Panc1 (cell line): ENCODE data around the gene MYRFL. TPM values are rescaled to one million over a fixed set of nuclear protein-coding genes. Genes with fewer than 3 reads are reported as not detected.

Source experiments
- ATAC-seq: fragments of 200-7000 bp; cut with Tn5 transposase; 2 replicates; pipeline ENCODE4 v1.9.1; 2020; ENCODE audit warnings: mild to moderate bottlenecking, moderate library complexity
- BruUV-seq: library from RNA; stranded (reverse); fragments of 400-500 nt; replicated peaks from 2 replicates; lab custom pipeline; 2021; lab: Mats Ljungman, UMichigan
- CTCF ChIA-PET: fragments of 300-600 bp; sonication (Branson Sonifier 250); formaldehyde crosslinking; loops from one replicate; lab custom pipeline; 2022; ENCODE audit warnings: antibody characterized with exemption; lab: Charles Lee
- POLR2A ChIA-PET: fragments of 300-600 bp; sonication (Branson Sonifier 250); formaldehyde crosslinking; loops from one replicate; lab custom pipeline; 2022; ENCODE audit warnings: antibody characterized with exemption; lab: Charles Lee
- DNase-seq: peaks from one replicate; pipeline ENCODE4 v3.0.0-alpha.2; 2010; ENCODE audit warnings: low read depth, low spot score
- H3K27ac ChIP-seq: 2 replicates; pipeline ENCODE4 v1.5.1; 2011; ENCODE audit warnings: mild to moderate bottlenecking, low read length, inconsistent platforms
- H3K27me3 ChIP-seq: fragments of 200-500 bp; sonication (Bioruptor generic); 2 replicates; pipeline ENCODE4 v1.6.0; 2014; ENCODE audit warnings: low read length, inconsistent platforms; ENCODE audit not compliant: control insufficient read depth, insufficient read depth
- H3K36me3 ChIP-seq: fragments of 200-500 bp; sonication (Bioruptor generic); 2 replicates; pipeline ENCODE4 v1.5.1; 2014; ENCODE audit warnings: inconsistent platforms, mild to moderate bottlenecking, low read length, moderate library complexity; ENCODE audit not compliant: control insufficient read depth, insufficient read depth
- H3K4me1 ChIP-seq: 2 replicates; pipeline ENCODE4 v1.5.1; 2011; ENCODE audit warnings: inconsistent platforms, mild to moderate bottlenecking, low read length, moderate library complexity; ENCODE audit not compliant: control insufficient read depth, insufficient read depth
- H3K4me3 ChIP-seq, 2 experiments: 2 replicates each; pipeline ENCODE4 v1.5.1; 2011 to 2012; ENCODE audit warnings: low read depth in 2 of 2, low read length in 2 of 2, mild to moderate bottlenecking in 2 of 2, inconsistent platforms in 1 of 2, moderate library complexity in 1 of 2
- H3K9me3 ChIP-seq: fragments of 200-500 bp; sonication (Bioruptor generic); 2 replicates; pipeline ENCODE4 v1.5.1; 2014; ENCODE audit warnings: low read depth, mild to moderate bottlenecking, inconsistent platforms, low read length, moderate library complexity; ENCODE audit not compliant: control insufficient read depth, insufficient read depth
- CTCF ChIP-seq: fragments of 450-650 bp; IDR thresholded peaks from 2 replicates; pipeline ENCODE4 v1.5.1; 2017; ENCODE audit warnings: mild to moderate bottlenecking
- POLR2AphosphoS5 ChIP-seq: IDR thresholded peaks from 2 replicates; pipeline ENCODE4 v1.6.1; 2012; ENCODE audit warnings: mild to moderate bottlenecking, low read depth, low read length, moderate library complexity
- SIN3A ChIP-seq: IDR thresholded peaks from 2 replicates; pipeline ENCODE4 v1.6.1; 2012; ENCODE audit warnings: low read depth, mild to moderate bottlenecking, low read length, moderate library complexity, borderline replicate concordance; ENCODE audit not compliant: insufficient read depth
- TCF7L2 ChIP-seq: IDR thresholded peaks from 2 replicates; pipeline ENCODE4 v1.6.1; 2011; ENCODE audit warnings: mild to moderate bottlenecking, low read depth, low read length, inconsistent platforms
- in situ Hi-C: cut with HindIII; loops from 2 replicates; pipeline ENCODE4 v1.10.0; 2016; ENCODE audit warnings: low sequenced_read_pairs, low pct_unique_long_range_greater_than_20kb
- intact Hi-C: fragments of 100-400 bp; cut with micrococcal nuclease; formaldehyde crosslinking; loops from one replicate; pipeline ENCODE4 v1.10.0; 2022; ENCODE audit not compliant: unreplicated experiment
- total RNA-seq: library from RNA; stranded (reverse); gene quantifications from one replicate; pipeline ENCODE4 v1.2.1, GENCODE V29; 2021; ENCODE audit not compliant: unreplicated experiment
- TF ChIP-seq, protein P1 (sequence below), 2 experiments: IDR thresholded peaks; 2 replicates each; pipeline ENCODE4 v1.6.1; 2011 to 2012; ENCODE audit warnings: low read depth in 2 of 2, control low read depth in 1 of 2, low read length in 1 of 2, mild to moderate bottlenecking in 1 of 2, moderate library complexity in 1 of 2; ENCODE audit not compliant: insufficient read depth in 1 of 2

Gene MYRFL
- total RNA-seq, 1 experiment from 2014 or later, result not detected

- Histone ChIP-seq H3K9me3 (no peaks in the 10 kb centered on the region), H3K27me3 (no peaks in the 10 kb centered on the region), H3K4me3 (no peak overlapping the region), H3K4me1 (no peaks in the 10 kb centered on the region), H3K36me3 (no peaks in the 10 kb centered on the region; the same call in 1 of the 2 replicates), H3K27ac (no peak overlapping the region)
- ATAC-seq, result no peak
- no TSS peak for BruUV-seq
- ChIA-PET CTCF (no interaction called here), POLR2A (no interaction called here)
- DNase-seq, result no peak
- intact Hi-C loops (no loop called here), in situ Hi-C loops (no loop called here)
- TF ChIP-seq POLR2AphosphoS5 (no peak), CTCF (no peak), SIN3A (no peak), TCF7L2 (no peak)
- TF ChIP-seq, protein P1, sequence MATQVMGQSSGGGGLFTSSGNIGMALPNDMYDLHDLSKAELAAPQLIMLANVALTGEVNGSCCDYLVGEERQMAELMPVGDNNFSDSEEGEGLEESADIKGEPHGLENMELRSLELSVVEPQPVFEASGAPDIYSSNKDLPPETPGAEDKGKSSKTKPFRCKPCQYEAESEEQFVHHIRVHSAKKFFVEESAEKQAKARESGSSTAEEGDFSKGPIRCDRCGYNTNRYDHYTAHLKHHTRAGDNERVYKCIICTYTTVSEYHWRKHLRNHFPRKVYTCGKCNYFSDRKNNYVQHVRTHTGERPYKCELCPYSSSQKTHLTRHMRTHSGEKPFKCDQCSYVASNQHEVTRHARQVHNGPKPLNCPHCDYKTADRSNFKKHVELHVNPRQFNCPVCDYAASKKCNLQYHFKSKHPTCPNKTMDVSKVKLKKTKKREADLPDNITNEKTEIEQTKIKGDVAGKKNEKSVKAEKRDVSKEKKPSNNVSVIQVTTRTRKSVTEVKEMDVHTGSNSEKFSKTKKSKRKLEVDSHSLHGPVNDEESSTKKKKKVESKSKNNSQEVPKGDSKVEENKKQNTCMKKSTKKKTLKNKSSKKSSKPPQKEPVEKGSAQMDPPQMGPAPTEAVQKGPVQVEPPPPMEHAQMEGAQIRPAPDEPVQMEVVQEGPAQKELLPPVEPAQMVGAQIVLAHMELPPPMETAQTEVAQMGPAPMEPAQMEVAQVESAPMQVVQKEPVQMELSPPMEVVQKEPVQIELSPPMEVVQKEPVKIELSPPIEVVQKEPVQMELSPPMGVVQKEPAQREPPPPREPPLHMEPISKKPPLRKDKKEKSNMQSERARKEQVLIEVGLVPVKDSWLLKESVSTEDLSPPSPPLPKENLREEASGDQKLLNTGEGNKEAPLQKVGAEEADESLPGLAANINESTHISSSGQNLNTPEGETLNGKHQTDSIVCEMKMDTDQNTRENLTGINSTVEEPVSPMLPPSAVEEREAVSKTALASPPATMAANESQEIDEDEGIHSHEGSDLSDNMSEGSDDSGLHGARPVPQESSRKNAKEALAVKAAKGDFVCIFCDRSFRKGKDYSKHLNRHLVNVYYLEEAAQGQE (IDR thresholded peaks at IDR 0.05; ENCODE audit: insufficient read depth in 1 of 2, low read depth in 2 of 2, low read length in 1 of 2), result no peak
Measured at GRCh38 chr12:69816082-69816481, 8.9 kb upstream of the MYRFL start.

- in situ Hi-C loops (no loop called here), intact Hi-C loops (no loop called here)
- no peak overlapping the region for H3K4me3 ChIP-seq
- ATAC-seq (no peak), DNase-seq (no peak)
- H3K9me3 ChIP-seq, result no peaks in the 10 kb centered on the region
- no peaks in the 10 kb centered on the region; the same call in 1 of the 2 replicates for H3K27me3 ChIP-seq
- POLR2A ChIA-PET, result no interaction called here
- BruUV-seq, result no TSS peak
- H3K4me1 ChIP-seq, result peaks cover 4% of the 10 kb centered on the region
- no peak overlapping the region for H3K27ac ChIP-seq
- no peaks in the 10 kb centered on the region for H3K36me3 ChIP-seq
- TF ChIP-seq SIN3A (no peak), POLR2AphosphoS5 (no peak), CTCF (no peak), TCF7L2 (no peak)
- TF ChIP-seq, protein P1 (IDR thresholded peaks at IDR 0.05; ENCODE audit: insufficient read depth in 1 of 2, low read depth in 2 of 2, low read length in 1 of 2), result no peak
- CTCF ChIA-PET, result no interaction called here
Measured at GRCh38 chr12:69821032-69821455, 4.0 kb upstream of the MYRFL start.
